Spleen (tissue), 11 donors: Measurements from ENCODE around the gene CTBP1. TPM values are rescaled to one million over a fixed set of nuclear protein-coding genes. Genes with fewer than 3 reads are reported as not detected.

Source experiments
- DNase-seq: peaks from one replicate; pipeline ENCODE4 v3.0.0-alpha.2; 2020
- H3K27ac ChIP-seq, 8 donors: fragments of 200-600 bp; sonication (generic) in 7 of 8; 1 replicate in 4 of 8; 2 replicates in 4 of 8; pipeline versions ENCODE4 v1.5.0 to v1.8.0; 2016 to 2021; ENCODE audit warnings: inconsistent platforms in 4 of 8, mild to moderate bottlenecking in 4 of 8, moderate library complexity in 1 of 8
- H3K27me3 ChIP-seq, 7 donors: fragments of 200-600 bp; sonication (generic) in 6 of 7; replicated peaks in 1 of 7; 1 replicate in 4 of 7; 2 replicates in 3 of 7; pipeline versions ENCODE4 v1.5.0 to v1.8.0; 2016 to 2021; ENCODE audit warnings: inconsistent platforms in 3 of 7, mild to moderate bottlenecking in 1 of 7
- H3K36me3 ChIP-seq, 6 donors: fragments of 200-600 bp; sonication (generic) in 5 of 6; 1 replicate in 4 of 6; 2 replicates in 2 of 6; pipeline versions ENCODE4 v1.5.0 to v1.8.0; 2016 to 2021; ENCODE audit warnings: inconsistent platforms in 2 of 6
- H3K4me1 ChIP-seq, 6 donors: fragments of 200-600 bp; sonication (generic) in 5 of 6; 1 replicate in 3 of 6; 2 replicates in 3 of 6; pipeline versions ENCODE4 v1.5.0 to v1.8.0; 2016 to 2021; ENCODE audit warnings: inconsistent platforms in 3 of 6
- H3K4me3 ChIP-seq, 8 donors: fragments of 200-600 bp; sonication (generic) in 7 of 8; 1 replicate in 4 of 8; 2 replicates in 4 of 8; pipeline versions ENCODE4 v1.5.0 to v1.8.0; 2016 to 2021; ENCODE audit warnings: inconsistent platforms in 4 of 8, mild to moderate bottlenecking in 4 of 8, moderate library complexity in 2 of 8
- H3K9me3 ChIP-seq, 8 donors: fragments of 200-600 bp; sonication (generic) in 7 of 8; 1 replicate in 4 of 8; 2 replicates in 4 of 8; pipeline versions ENCODE4 v1.5.0 to v1.8.0; 2016 to 2021; ENCODE audit warnings: inconsistent platforms in 4 of 8
- POLR2A ChIP-seq, 3 donors: fragments of 450-650 bp; IDR thresholded peaks; one replicate each; pipeline ENCODE4 v1.5.1; 2017; ENCODE audit warnings: antibody characterized with exemption in 3 of 3, mild to moderate bottlenecking in 1 of 3
- POLR2AphosphoS5 ChIP-seq, 3 donors: sonication (generic); formaldehyde crosslinking; IDR thresholded peaks; one replicate each; pipeline ENCODE4 v1.5.1; 2017; ENCODE audit warnings: antibody characterized with exemption in 3 of 3
- WGBS, 5 donors: extraction: QIAGEN DNeasy Blood & Tissue Kit in 3 of 5; methylation state at CpG; one replicate each; pipeline versions ENCODE4 v1.1.5 to v1.1.7; 2013 to 2018; 5-methylcytosine and 5-hydroxymethylcytosine counted together
- intact Hi-C: fragments of 100-400 bp; cut with DNase I; formaldehyde crosslinking; loops from one replicate; pipeline ENCODE4 v1.15.0; 2023; ENCODE audit warnings: low total_unique reads
- polyA plus RNA-seq, 3 donors: library from polyadenylated mRNA; stranded (reverse); fragments of 200-250 nt; gene quantifications; one replicate each; pipeline ENCODE4 v1.2.1, GENCODE V29; 2013
- total RNA-seq, 7 donors: library from RNA; depleted of rRNA in 3 of 7; stranded (reverse); fragments of >200 nt in 3 of 7; fragmentation: NEBNext Ultra II Directional in 4 of 7; extraction: Animal tissue kit (Norgen Biotek cat#: 25700) in 4 of 7; gene quantifications; one replicate each; pipeline versions ENCODE4 v1.1.0 to v1.2.1, GENCODE V29; 2016 to 2021
- TF ChIP-seq, protein P1 (sequence below), 11 experiments: fragments of 200-600 bp in 7 of 11; fragments of 450-650 bp in 4 of 11; sonication (generic) in 4 of 11; IDR thresholded peaks in 8 of 11; conservative IDR thresholded peaks in 3 of 11; 1 replicate in 7 of 11; 2 replicates in 4 of 11; pipeline versions ENCODE4 v1.4.0 to v1.8.0; 2016 to 2021; ENCODE audit warnings: antibody characterized with exemption in 11 of 11, inconsistent platforms in 4 of 11, mild to moderate bottlenecking in 1 of 11
- donor health status: healthy with polysubstance abuse.
- donor health status: DM: no; HTN: no; CAD: no; lungs with moderate emphysema.
- donor health status: DM: no; HTN: no; CAD: no.
- donor health status: Bipolar disorder and iron deficiency.
- donor health status: healthy.
- donor health status: DM: no; HTN: no; CAD: no.
- donor health status: DM: yes; HTN: yes; CAD: no.

The CTBP1 gene
- total and polyA plus RNA-seq, 10 donors = 101 to 226 (median 187) TPM

DNA sequence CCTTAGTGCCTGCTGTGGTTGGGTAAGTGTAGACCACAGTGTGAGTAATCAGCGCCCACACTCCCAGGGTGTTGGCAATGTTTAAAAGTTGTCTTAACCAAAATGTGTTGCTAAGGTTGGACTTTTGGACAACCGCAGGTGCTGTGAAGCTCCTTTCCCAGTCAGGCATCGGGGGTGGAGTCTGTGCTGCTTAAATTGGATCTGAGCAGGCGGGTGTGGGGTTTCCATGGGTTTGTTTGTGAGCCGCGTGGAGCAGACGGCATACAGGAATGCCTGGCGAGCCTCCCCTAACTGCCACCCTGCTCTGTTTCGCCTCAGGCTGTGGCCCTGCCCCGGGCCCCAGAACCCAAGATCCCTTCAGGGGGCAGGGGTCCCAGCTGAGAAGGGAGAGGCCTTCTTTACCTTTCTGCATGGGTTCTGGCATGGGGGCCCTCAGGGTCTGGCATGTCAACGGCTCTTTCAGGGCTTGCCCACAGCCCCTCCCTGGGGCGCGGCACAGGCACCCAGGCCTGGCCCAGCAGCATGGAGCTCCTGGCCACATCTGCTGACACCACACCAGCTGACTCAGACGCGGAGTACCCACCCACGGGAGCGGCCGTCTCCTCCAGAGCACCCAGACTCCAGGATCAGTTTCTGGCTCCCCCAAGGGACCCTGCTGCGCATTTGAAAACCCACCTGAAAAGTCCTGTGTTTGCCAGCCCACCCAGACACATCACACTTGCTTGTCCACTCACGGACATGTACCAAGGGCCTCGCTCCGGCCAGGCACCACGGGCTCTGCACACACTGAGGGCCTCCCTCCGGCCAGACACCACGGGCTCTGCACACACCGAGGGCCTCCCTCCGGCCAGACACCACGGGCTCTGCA, 71.4 kb downstream of the CTBP1 start:
- H3K4me3 ChIP-seq = no peak overlapping the region
- WGBS, 5 donors = 73 to 88% (median 85%) methylated on average over 14 to 28 of the region's 28 CpGs
- H3K36me3 ChIP-seq = peaks cover 0 to 3% (median 0%) of the 10 kb centered on the region in 6 donors
- H3K9me3 ChIP-seq = peaks cover 0 to 26% (median 13%) of the 10 kb centered on the region in 8 donors
- DNase-seq = peak; percentile 75
- peaks cover 0 to 16% (median 5%) of the 10 kb centered on the region in 7 donors for H3K27me3 ChIP-seq
- TF ChIP-seq POLR2AphosphoS5 (IDR thresholded peaks at IDR 0.05) = peak in 1 of 3 donors; percentile 50
- no peak for TF ChIP-seq POLR2A (IDR thresholded peaks at IDR 0.05)
- intact Hi-C loops = no loop called here
- H3K27ac ChIP-seq = peak overlapping the region in 1 of 8 donors; percentile 40
- H3K4me1 ChIP-seq = peaks cover under 1 to 42% (median 16%) of the 10 kb centered on the region in 6 donors

DNA sequence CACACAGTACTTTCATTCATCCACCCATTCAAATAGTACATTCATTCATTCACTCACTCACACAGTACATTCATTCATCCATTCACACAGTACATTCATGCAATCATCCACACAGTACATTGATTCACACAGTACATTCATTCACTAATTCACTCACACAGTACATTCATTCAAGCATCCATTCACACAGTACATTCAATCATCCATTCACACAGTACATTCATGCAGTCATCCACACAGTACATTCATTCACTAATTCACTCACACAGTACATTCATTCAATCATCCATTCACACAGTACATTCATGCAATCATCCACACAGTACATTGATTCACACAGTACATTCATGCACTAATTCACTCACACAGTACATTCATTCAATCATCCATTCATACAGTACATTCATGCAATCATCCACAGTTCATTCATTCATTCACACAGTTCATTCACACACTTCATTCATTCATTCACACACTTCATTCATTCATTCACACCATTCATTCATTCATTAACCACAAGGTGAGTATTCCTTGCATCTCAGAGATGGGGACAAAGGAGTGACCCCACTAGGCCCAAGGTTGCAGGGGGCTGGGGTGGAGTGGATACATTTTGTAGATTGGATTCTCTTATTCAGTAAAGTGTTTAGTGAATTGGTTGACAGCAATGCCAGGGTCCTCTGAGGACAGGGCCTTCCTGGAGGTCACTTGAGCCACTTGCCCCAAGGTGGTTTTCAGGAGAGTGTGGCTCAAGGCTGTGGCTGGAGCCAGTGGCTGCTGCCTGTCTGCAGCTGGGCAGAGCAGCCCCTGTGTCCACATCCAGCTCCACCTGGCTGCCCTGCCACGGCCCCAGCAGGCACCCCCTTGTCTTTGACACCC, 72.3 kb downstream of the CTBP1 start:
- TF ChIP-seq, protein P1, sequence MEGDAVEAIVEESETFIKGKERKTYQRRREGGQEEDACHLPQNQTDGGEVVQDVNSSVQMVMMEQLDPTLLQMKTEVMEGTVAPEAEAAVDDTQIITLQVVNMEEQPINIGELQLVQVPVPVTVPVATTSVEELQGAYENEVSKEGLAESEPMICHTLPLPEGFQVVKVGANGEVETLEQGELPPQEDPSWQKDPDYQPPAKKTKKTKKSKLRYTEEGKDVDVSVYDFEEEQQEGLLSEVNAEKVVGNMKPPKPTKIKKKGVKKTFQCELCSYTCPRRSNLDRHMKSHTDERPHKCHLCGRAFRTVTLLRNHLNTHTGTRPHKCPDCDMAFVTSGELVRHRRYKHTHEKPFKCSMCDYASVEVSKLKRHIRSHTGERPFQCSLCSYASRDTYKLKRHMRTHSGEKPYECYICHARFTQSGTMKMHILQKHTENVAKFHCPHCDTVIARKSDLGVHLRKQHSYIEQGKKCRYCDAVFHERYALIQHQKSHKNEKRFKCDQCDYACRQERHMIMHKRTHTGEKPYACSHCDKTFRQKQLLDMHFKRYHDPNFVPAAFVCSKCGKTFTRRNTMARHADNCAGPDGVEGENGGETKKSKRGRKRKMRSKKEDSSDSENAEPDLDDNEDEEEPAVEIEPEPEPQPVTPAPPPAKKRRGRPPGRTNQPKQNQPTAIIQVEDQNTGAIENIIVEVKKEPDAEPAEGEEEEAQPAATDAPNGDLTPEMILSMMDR (IDR thresholded peaks at IDR 0.05 in 8 of 11, conservative IDR thresholded peaks at IDR 0.05 in 3 of 11) = no peak
- peak in 2 of 3 donors; percentile 43 to 44 for TF ChIP-seq POLR2AphosphoS5 (IDR thresholded peaks at IDR 0.05)
- no peak for TF ChIP-seq POLR2A (IDR thresholded peaks at IDR 0.05)
- H3K4me3 ChIP-seq = no peak overlapping the region
- H3K27ac ChIP-seq = no peak overlapping the region
- peaks cover 0 to 22% (median 13%) of the 10 kb centered on the region in 8 donors for H3K9me3 ChIP-seq
- peaks cover 9 to 49% (median 25%) of the 10 kb centered on the region in 6 donors for H3K4me1 ChIP-seq
- intact Hi-C loops = no loop called here
- H3K36me3 ChIP-seq = peaks cover 0 to 3% (median 0%) of the 10 kb centered on the region in 6 donors
- WGBS, 5 donors = 18 to 59% (median 36%) methylated on average over 1 of the region's 1 CpG; no CpG with 5 or more reads in 1 of the 5 donors
- H3K27me3 ChIP-seq = peaks cover 0 to 25% (median 14%) of the 10 kb centered on the region in 7 donors
- DNase-seq = peak; percentile 76

DNA sequence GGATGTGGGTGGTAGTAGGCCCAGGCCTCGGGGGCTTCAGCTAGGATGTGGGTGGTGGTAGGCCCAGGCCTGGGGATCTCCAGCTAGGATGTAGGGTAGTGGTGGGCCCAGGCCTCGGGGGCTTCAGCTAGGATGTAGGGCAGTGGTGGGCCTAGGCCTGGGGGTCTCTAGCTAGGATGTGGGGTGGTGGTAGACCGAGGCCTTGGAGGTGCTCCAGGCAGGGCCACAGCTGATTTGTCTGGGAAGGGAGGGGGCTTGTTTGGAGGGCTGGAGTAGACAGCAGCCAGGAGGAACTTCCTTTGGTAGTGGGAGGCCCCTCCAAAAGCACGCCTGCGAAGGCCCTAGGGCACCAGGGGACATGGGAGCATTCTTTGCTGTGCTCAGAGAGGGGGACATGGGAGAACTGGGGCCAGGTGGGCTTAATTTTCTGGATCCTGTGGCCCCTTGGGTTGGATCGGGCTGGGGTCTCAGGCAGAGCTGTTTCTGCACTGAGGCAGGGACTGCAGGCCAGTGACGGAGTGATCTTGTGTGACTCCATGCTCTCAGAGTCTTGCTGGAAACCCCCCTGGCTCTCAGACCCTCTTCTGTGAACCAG, 73.2 kb downstream of the CTBP1 start:
- no peak for TF ChIP-seq POLR2AphosphoS5 (IDR thresholded peaks at IDR 0.05)
- TF ChIP-seq, protein P1 (IDR thresholded peaks at IDR 0.05 in 8 of 11, conservative IDR thresholded peaks at IDR 0.05 in 3 of 11) = no peak
- TF ChIP-seq POLR2A (IDR thresholded peaks at IDR 0.05) = no peak
- peaks cover 0 to 4% (median 0%) of the 10 kb centered on the region in 6 donors for H3K36me3 ChIP-seq
- H3K27ac ChIP-seq = no peak overlapping the region
- DNase-seq = no peak
- H3K27me3 ChIP-seq = peaks cover 0 to 34% (median 23%) of the 10 kb centered on the region in 7 donors
- H3K4me3 ChIP-seq = no peak overlapping the region
- H3K4me1 ChIP-seq = peaks cover 13 to 58% (median 34%) of the 10 kb centered on the region in 6 donors
- intact Hi-C loops = no loop called here
- 89 to 97% (median 91%) methylated on average over 3 to 7 of the region's 7 CpGs for WGBS, 5 donors
- H3K9me3 ChIP-seq = peaks cover 0 to 13% (median 10%) of the 10 kb centered on the region in 8 donors
